Heart right ventricle (tissue), 16 donors: ENCODE results near the gene AOAH. TPM values are rescaled to one million over a fixed set of nuclear protein-coding genes. Genes with fewer than 3 reads are reported as not detected.

Experiments used
- ATAC-seq, 8 donors: fragments of 200-7000 bp; cut with Tn5 transposase; one replicate each; pipeline ENCODE4 v1.9.1; 2020; ENCODE audit warnings: mild to moderate bottlenecking in 8 of 8, moderate library complexity in 8 of 8, moderate number of reproducible peaks in 1 of 8
- DNase-seq, 2 donors: peaks; one replicate each; pipeline ENCODE4 v3.0.0-alpha.2; 2020
- H3K27ac ChIP-seq, 10 donors: fragments of 200-600 bp; sonication (generic) in 2 of 10; one replicate each; pipeline versions ENCODE4 v1.5.0 to v1.8.0; 2020 to 2022; ENCODE audit warnings: mild to moderate bottlenecking in 3 of 10
- H3K27me3 ChIP-seq, 7 donors: fragments of 200-600 bp; one replicate each; pipeline ENCODE4 v1.8.0; 2021 to 2022; ENCODE audit warnings: mild to moderate bottlenecking in 2 of 7
- H3K36me3 ChIP-seq, 9 donors: fragments of 200-600 bp; sonication (generic) in 1 of 9; one replicate each; pipeline versions ENCODE4 v1.5.0 to v1.8.0; 2020 to 2022; ENCODE audit warnings: mild to moderate bottlenecking in 2 of 9
- H3K4me1 ChIP-seq, 9 donors: fragments of 200-600 bp; sonication (generic) in 1 of 9; one replicate each; pipeline versions ENCODE4 v1.5.0 to v1.8.0; 2020 to 2022; ENCODE audit warnings: mild to moderate bottlenecking in 4 of 9
- H3K4me3 ChIP-seq, 10 donors: fragments of 200-600 bp; sonication (generic) in 2 of 10; one replicate each; pipeline versions ENCODE4 v1.5.0 to v1.8.0; 2020 to 2022; ENCODE audit warnings: mild to moderate bottlenecking in 7 of 10, moderate library complexity in 2 of 10
- H3K9me3 ChIP-seq, 11 donors: fragments of 200-600 bp in 10 of 11; sonication (generic) in 2 of 11; one replicate each; pipeline versions ENCODE4 v1.5.0 to v1.8.0; 2013 to 2022; ENCODE audit warnings: mild to moderate bottlenecking in 2 of 11, control low read depth in 1 of 11, moderate library complexity in 1 of 11
- whole genome bisulfite sequencing, 2 donors: extraction: QIAGEN DNeasy Blood & Tissue Kit; methylation state at CpG; one replicate each; pipeline ENCODE4 v1.1.7; 2013; ENCODE audit warnings: inconsistent platforms in 1 of 2; 5-methylcytosine and 5-hydroxymethylcytosine counted together
- intact Hi-C, 10 donors: fragments of 100-400 bp; cut with DNase I; formaldehyde crosslinking; loops; one replicate each; pipeline versions ENCODE4 v1.11.1 to v1.14.2; 2022
- polyA plus RNA-seq, 2 donors: library from polyadenylated mRNA; stranded (reverse); fragments of 200-250 nt; gene quantifications; one replicate each; pipeline ENCODE4 v1.2.3, GENCODE V29; 2013
- total RNA-seq, 10 donors: library from RNA; stranded (reverse); fragmentation: NEBNext Ultra II Directional in 3 of 10; extraction: Animal tissue kit (Norgen Biotek cat#: 25700) in 3 of 10; gene quantifications; one replicate each; pipeline versions ENCODE4 v1.2.1 to v1.2.4, GENCODE V29; 2021 to 2023
- TF ChIP-seq, protein P1 (sequence below), 9 donors: fragments of 200-600 bp; sonication (generic) in 2 of 9; IDR thresholded peaks; one replicate each; pipeline versions ENCODE4 v1.5.0 to v1.8.0; 2021 to 2022; ENCODE audit warnings: antibody characterized with exemption in 9 of 9, mild to moderate bottlenecking in 5 of 9, moderate library complexity in 1 of 9
- donor health status: Arrhythmogenic right ventricular cardiomyopathy.
- donor health status: ischemic (EF 13 %, LVEDD 7.1; RV severe dilation, severe dysfunction).
- donor health status: healthy with polysubstance abuse.
- donor health status: DM: no; HTN: yes; CAD: no.
- donor health status: DM: no; HTN: no; CAD: no.
- donor health status: ischemic (EF 25% LVEDD 6.9; RV normal size, moderate dysfunction).
- donor health status: ischemic (EF 25% LVEDD 5.7; RV mildly dilated, moderate dysfunction).
- donor health status: healthy.
- donor health status: DM: yes; HTN: yes; CAD: no.
- donor health status: Ischemic cardiomyopathy.
- donor health status: ischemic (EF 35%, LVEDD 5.7; RV mildly dilated, moderate dysfunction).
- donor health status: nonischemic (EF 11% LVEDD 7.7; RV severe dilation, severe dysfunction).
- donor health status: DM: yes; HTN: yes; CAD: no.
- donor health status: PGD.
- donor health status: ischemic (EF 29% LVEDD 5.4; RV normal size, mild dysfunction).
- donor health status: nonischemic (EF 23%, LVEDD 6.1; RV moderate dilation, normal function).

The AOAH gene
- total and polyA plus RNA-seq, 12 donors: 0.70 to 19.5 (median 1.6) TPM

GRCh38 chr7:36600314-36600682 lies 124.0 kb downstream of the AOAH start:
- WGBS, 2 donors: 87 to 95% methylated on average over 6 of the region's 6 CpGs
- Histone ChIP-seq H3K4me1 (peaks cover 0 to 13% (median 0%) of the 10 kb centered on the region in 9 donors), H3K36me3 (peaks cover 0 to 13% (median 0%) of the 10 kb centered on the region in 9 donors), H3K9me3 (no peaks in the 10 kb centered on the region), H3K27ac (no peak overlapping the region), H3K27me3 (no peaks in the 10 kb centered on the region), H3K4me3 (no peak overlapping the region)
- intact Hi-C loops: no loop called here
- DNase-seq: no peak
- TF ChIP-seq, protein P1, sequence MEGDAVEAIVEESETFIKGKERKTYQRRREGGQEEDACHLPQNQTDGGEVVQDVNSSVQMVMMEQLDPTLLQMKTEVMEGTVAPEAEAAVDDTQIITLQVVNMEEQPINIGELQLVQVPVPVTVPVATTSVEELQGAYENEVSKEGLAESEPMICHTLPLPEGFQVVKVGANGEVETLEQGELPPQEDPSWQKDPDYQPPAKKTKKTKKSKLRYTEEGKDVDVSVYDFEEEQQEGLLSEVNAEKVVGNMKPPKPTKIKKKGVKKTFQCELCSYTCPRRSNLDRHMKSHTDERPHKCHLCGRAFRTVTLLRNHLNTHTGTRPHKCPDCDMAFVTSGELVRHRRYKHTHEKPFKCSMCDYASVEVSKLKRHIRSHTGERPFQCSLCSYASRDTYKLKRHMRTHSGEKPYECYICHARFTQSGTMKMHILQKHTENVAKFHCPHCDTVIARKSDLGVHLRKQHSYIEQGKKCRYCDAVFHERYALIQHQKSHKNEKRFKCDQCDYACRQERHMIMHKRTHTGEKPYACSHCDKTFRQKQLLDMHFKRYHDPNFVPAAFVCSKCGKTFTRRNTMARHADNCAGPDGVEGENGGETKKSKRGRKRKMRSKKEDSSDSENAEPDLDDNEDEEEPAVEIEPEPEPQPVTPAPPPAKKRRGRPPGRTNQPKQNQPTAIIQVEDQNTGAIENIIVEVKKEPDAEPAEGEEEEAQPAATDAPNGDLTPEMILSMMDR (IDR thresholded peaks at IDR 0.05): no peak
- no peak for ATAC-seq

- H3K4me1 ChIP-seq: peaks cover 0 to 13% (median 0%) of the 10 kb centered on the region in 9 donors
- H3K27ac ChIP-seq: no peak overlapping the region
- no peaks in the 10 kb centered on the region for H3K27me3 ChIP-seq
- ATAC-seq (no peak), DNase-seq (no peak)
- TF ChIP-seq, protein P1 (IDR thresholded peaks at IDR 0.05): no peak
- intact Hi-C loops: no loop called here
- H3K36me3 ChIP-seq: peaks cover 0 to 15% (median 0%) of the 10 kb centered on the region in 9 donors
- peak overlapping the region in 1 of 10 donors; percentile 2 for H3K4me3 ChIP-seq
- H3K9me3 ChIP-seq: no peaks in the 10 kb centered on the region
- WGBS, 2 donors: 91 to 93% methylated on average over 10 of the region's 10 CpGs
These were observed 124.5 kb downstream of the AOAH start for GRCh38 chr7:36599645-36600313.

DNA sequence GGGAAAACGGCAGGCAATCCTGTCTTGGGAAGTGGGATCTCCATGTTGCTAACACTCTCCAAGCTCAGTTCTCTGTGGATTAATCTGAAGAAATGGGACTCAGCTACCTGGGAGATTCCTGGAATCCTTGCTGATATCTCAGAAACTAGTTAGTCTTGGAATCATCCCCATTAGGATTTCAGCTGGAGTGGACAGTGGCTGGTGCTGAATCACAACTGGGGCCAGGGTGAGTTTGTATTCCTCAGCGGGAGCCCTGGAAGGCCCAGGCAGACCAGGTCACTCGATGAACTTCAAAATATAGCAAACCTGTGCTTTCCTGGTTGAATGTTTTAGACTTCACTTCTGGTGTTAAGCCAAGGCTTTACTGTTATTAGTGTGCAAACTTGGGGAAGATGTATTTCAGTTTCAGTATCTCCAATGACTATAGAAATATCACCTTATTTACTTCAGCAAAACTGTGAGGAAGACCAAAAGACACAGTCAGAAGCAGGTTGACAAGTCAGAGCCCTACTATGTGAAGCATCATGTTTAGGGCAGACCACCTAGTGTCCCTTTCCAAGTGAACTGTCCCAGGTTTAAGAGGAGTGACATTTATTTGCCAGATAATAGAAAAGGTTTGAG lies 126.1 kb downstream of the AOAH start:
- DNase-seq (no peak), ATAC-seq (no peak)
- WGBS, 2 donors: 78 to 86% methylated on average over 3 of the region's 3 CpGs
- no peak overlapping the region for H3K27ac ChIP-seq
- H3K4me3 ChIP-seq: no peak overlapping the region
- peaks cover 0 to 13% (median 0%) of the 10 kb centered on the region in 9 donors for H3K4me1 ChIP-seq
- H3K9me3 ChIP-seq: no peaks in the 10 kb centered on the region
- H3K36me3 ChIP-seq: peaks cover 0 to 30% (median 0%) of the 10 kb centered on the region in 9 donors
- TF ChIP-seq, protein P1 (IDR thresholded peaks at IDR 0.05): no peak
- H3K27me3 ChIP-seq: no peaks in the 10 kb centered on the region
- intact Hi-C loops: no loop called here

- Histone ChIP-seq H3K27ac (no peak overlapping the region), H3K36me3 (peaks cover 0 to 38% (median 0%) of the 10 kb centered on the region in 9 donors), H3K4me1 (peaks cover 0 to 13% (median 0%) of the 10 kb centered on the region in 9 donors), H3K27me3 (no peaks in the 10 kb centered on the region), H3K9me3 (no peaks in the 10 kb centered on the region), H3K4me3 (no peak overlapping the region)
- TF ChIP-seq, protein P1 (IDR thresholded peaks at IDR 0.05): no peak
- intact Hi-C loops: no loop called here
- 65 to 73% methylated on average over 7 of the region's 7 CpGs for WGBS, 2 donors
- ATAC-seq (no peak), DNase-seq (no peak)
These were observed 127.1 kb downstream of the AOAH start for GRCh38 chr7:36597090-36597773.
